HUES48 (cell line): ENCODE measurements around the gene HTR4.

Experiments used
- H3K27ac ChIP-seq: one replicate; pipeline ENCODE4 v1.7.0; 2013; ENCODE audit warnings: low read depth, low read length, inconsistent platforms
- H3K27me3 ChIP-seq: 2 replicates; pipeline ENCODE4 v1.6.1; 2013; ENCODE audit warnings: mild to moderate bottlenecking, low read length; ENCODE audit not compliant: control insufficient read depth, insufficient read depth
- H3K36me3 ChIP-seq: 2 replicates; pipeline ENCODE4 v1.6.1; 2013; ENCODE audit warnings: low read length; ENCODE audit not compliant: control insufficient read depth, insufficient read depth
- H3K4me1 ChIP-seq: 2 replicates; pipeline ENCODE4 v1.6.1; 2013; ENCODE audit warnings: mild to moderate bottlenecking, low read length; ENCODE audit not compliant: control insufficient read depth, insufficient read depth
- H3K4me3 ChIP-seq: 2 replicates; pipeline ENCODE4 v1.5.1; 2013; ENCODE audit warnings: mild to moderate bottlenecking, low read depth, low read length
- H3K9ac ChIP-seq: 2 replicates; pipeline ENCODE4 v1.6.1; 2013; ENCODE audit warnings: mild to moderate bottlenecking, low read depth, low read length, moderate library complexity
- H3K9me3 ChIP-seq: 2 replicates; pipeline ENCODE4 v1.6.1; 2013; ENCODE audit warnings: low read length; ENCODE audit not compliant: control insufficient read depth, insufficient read depth

Gene HTR4

GRCh38 chr5:148599187-148599586, 55.1 kb downstream of the HTR4 start:
- H3K9ac ChIP-seq: no peak overlapping the region
- peaks cover 3% of the 10 kb centered on the region; the same call in 1 of the 2 replicates for H3K9me3 ChIP-seq
- no peak overlapping the region for H3K4me3 ChIP-seq
- H3K4me1 ChIP-seq: no peaks in the 10 kb centered on the region
- no peaks in the 10 kb centered on the region for H3K27me3 ChIP-seq
- H3K27ac ChIP-seq: no peak overlapping the region
- H3K36me3 ChIP-seq: no peaks in the 10 kb centered on the region

DNA sequence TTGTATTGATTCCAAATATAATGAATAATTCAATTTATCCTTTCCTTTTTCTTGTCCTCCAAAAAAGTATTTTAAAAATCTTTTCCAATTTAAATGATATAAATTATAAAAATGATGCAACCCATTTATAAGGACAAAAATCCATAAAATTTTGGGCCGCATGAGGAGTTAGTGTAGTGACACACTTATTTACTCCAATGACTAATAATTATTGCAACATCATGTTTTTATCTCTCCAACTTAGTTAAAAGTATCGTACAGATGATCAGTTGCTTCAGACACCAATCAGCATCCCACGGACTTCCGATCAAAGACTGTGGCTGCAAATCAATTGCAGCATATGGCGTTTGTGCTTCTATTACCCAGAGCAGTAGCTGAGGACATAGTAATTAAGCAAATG, 58.6 kb downstream of the HTR4 start:
- Histone ChIP-seq H3K9ac (no peak overlapping the region), H3K4me3 (no peak overlapping the region), H3K4me1 (no peaks in the 10 kb centered on the region), H3K27ac (no peak overlapping the region), H3K27me3 (no peaks in the 10 kb centered on the region), H3K36me3 (no peaks in the 10 kb centered on the region), H3K9me3 (peaks cover 3% of the 10 kb centered on the region; the same call in 1 of the 2 replicates)

DNA sequence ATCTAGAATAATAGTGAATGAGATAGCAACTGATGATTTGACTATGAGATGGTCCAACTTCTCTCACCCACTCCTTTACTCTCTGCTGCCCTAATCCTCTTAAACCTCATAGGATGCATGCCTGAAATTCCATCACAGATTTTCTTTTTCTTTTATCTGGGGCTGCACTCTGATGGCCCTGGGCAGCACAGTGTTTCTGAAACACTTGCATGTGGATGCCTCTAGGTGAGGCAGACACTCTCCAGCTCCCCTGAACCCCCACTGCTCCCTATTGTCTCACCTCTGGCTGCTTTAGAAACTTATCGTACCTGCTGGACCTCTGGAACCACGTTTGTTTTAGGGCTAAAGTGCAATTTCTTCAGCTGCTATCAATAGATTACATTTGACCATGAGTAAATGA, 67.5 kb downstream of the HTR4 start:
- Histone ChIP-seq H3K4me1 (no peaks in the 10 kb centered on the region), H3K27me3 (no peaks in the 10 kb centered on the region), H3K36me3 (no peaks in the 10 kb centered on the region), H3K9ac (no peak overlapping the region), H3K27ac (no peak overlapping the region), H3K4me3 (no peak overlapping the region), H3K9me3 (no peaks in the 10 kb centered on the region)

DNA sequence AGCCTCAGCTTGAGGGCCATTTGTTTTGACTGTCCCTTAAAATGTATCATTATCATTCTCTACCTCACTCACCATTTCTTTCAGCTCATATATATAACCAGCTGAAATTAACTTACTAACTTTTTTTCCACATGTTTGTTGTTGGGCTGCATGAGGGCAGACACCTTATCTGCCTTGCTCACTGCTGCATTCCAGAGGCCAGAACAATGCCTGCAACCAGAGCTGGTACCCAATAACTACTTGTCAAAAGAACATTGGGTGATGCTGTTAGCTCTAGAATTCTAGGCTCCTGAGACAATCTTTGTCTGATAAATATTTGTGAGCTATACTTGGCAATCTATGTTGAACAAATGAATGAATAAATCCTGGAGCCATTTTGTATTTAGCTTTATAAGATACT, 68.3 kb downstream of the HTR4 start:
- H3K9me3 ChIP-seq: no peaks in the 10 kb centered on the region
- no peak overlapping the region for H3K4me3 ChIP-seq
- H3K4me1 ChIP-seq: no peaks in the 10 kb centered on the region
- no peaks in the 10 kb centered on the region for H3K27me3 ChIP-seq
- no peak overlapping the region for H3K9ac ChIP-seq
- no peak overlapping the region for H3K27ac ChIP-seq
- no peaks in the 10 kb centered on the region for H3K36me3 ChIP-seq

DNA sequence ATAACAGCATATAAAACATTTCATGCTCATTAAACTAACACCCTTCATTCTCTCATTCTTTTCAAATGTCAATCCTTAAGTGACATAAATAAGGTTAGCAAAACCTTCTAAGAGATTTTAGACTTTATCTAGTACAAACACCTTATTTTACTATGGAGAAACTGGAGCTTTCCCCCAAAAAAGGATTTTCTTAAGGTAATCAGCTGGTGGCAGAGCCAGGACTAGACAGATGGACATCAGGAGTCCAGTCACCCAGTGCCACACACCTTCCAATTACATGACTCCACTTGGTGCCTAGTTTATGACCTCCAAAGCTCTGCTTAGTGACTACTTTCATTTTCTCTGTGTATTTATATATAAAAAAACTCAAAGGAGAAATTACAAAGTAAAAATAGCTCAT, 70.2 kb downstream of the HTR4 start:
- H3K27me3 ChIP-seq: no peaks in the 10 kb centered on the region
- no peaks in the 10 kb centered on the region for H3K9me3 ChIP-seq
- no peak overlapping the region for H3K9ac ChIP-seq
- no peak overlapping the region for H3K4me3 ChIP-seq
- H3K4me1 ChIP-seq: no peaks in the 10 kb centered on the region
- no peaks in the 10 kb centered on the region for H3K36me3 ChIP-seq
- no peak overlapping the region for H3K27ac ChIP-seq

- H3K27me3 ChIP-seq: no peaks in the 10 kb centered on the region
- H3K4me1 ChIP-seq: no peaks in the 10 kb centered on the region
- H3K9ac ChIP-seq: no peak overlapping the region
- H3K4me3 ChIP-seq: no peak overlapping the region
- no peak overlapping the region for H3K27ac ChIP-seq
- H3K36me3 ChIP-seq: no peaks in the 10 kb centered on the region
- no peaks in the 10 kb centered on the region for H3K9me3 ChIP-seq
These were observed 70.8 kb downstream of the HTR4 start for GRCh38 chr5:148583421-148583965.

- Histone ChIP-seq H3K27me3 (no peaks in the 10 kb centered on the region), H3K4me3 (no peak overlapping the region), H3K36me3 (no peaks in the 10 kb centered on the region), H3K4me1 (no peaks in the 10 kb centered on the region), H3K9me3 (no peaks in the 10 kb centered on the region), H3K9ac (no peak overlapping the region), H3K27ac (no peak overlapping the region)
These were observed 80.2 kb downstream of the HTR4 start for GRCh38 chr5:148574167-148574566.

DNA sequence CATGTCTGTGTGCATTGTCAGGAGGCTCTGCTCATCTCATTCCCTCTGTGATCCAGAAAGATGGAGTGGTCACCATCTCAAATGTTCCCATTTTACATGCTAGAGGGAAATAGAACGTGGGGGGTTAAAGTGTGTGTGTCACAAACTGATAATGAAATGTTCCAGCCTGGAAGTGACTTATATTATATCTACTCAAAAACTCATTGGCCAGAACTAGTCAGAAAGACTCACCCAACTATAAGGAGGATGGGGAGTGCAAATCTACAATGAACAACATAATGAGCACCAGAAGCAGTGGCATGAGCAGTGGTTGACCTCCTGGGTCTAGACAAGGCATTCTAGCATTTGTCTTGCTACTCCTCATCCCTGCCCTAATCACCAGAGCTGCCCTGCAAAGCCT, 81.0 kb downstream of the HTR4 start:
- H3K9ac ChIP-seq: no peak overlapping the region
- no peaks in the 10 kb centered on the region for H3K9me3 ChIP-seq
- no peaks in the 10 kb centered on the region for H3K36me3 ChIP-seq
- H3K4me3 ChIP-seq: no peak overlapping the region
- no peaks in the 10 kb centered on the region for H3K27me3 ChIP-seq
- no peak overlapping the region for H3K27ac ChIP-seq
- H3K4me1 ChIP-seq: no peaks in the 10 kb centered on the region

GRCh38 chr5:148569948-148570347, 84.4 kb downstream of the HTR4 start:
- Histone ChIP-seq H3K27me3 (no peaks in the 10 kb centered on the region), H3K4me3 (no peak overlapping the region), H3K4me1 (no peaks in the 10 kb centered on the region), H3K36me3 (no peaks in the 10 kb centered on the region), H3K9me3 (no peaks in the 10 kb centered on the region), H3K27ac (no peak overlapping the region), H3K9ac (no peak overlapping the region)

- H3K27ac ChIP-seq: no peak overlapping the region
- no peaks in the 10 kb centered on the region for H3K9me3 ChIP-seq
- H3K4me1 ChIP-seq: no peaks in the 10 kb centered on the region
- no peak overlapping the region for H3K9ac ChIP-seq
- no peaks in the 10 kb centered on the region for H3K36me3 ChIP-seq
- H3K27me3 ChIP-seq: no peaks in the 10 kb centered on the region
- H3K4me3 ChIP-seq: no peak overlapping the region
These were observed 89.2 kb downstream of the HTR4 start for GRCh38 chr5:148565148-148565547.

- Histone ChIP-seq H3K4me3 (no peak overlapping the region), H3K27me3 (no peaks in the 10 kb centered on the region), H3K36me3 (no peaks in the 10 kb centered on the region), H3K27ac (no peak overlapping the region), H3K9ac (no peak overlapping the region), H3K4me1 (peaks cover 10% of the 10 kb centered on the region), H3K9me3 (no peaks in the 10 kb centered on the region)
These were observed 91.3 kb downstream of the HTR4 start for GRCh38 chr5:148563021-148563420.
